H1 (cell line): ENCODE measurements around the gene PEX26. TPM values are rescaled to one million over a fixed set of nuclear protein-coding genes. Genes with fewer than 3 reads are reported as not detected.

ENCODE experiments used
- polyA plus RNA-seq, 7 experiments: library from polyadenylated mRNA; depleted of rRNA in 3 of 7; stranded (reverse) in 5 of 7; unstranded in 2 of 7; fragments of >200 nt in 5 of 7; fragments of 200-250 nt in 2 of 7; gene quantifications; 1 replicate in 5 of 7; 2 replicates in 1 of 7; 4 replicates in 1 of 7; pipeline versions ENCODE4 v1.2.1 to v1.2.3, GENCODE V29; 2011 to 2013; ENCODE audit warnings: missing spikeins in 2 of 7, mixed read lengths in 2 of 7
- total RNA-seq: library from RNA; stranded (reverse); fragmentation: NEBNext Ultra II Directional; extraction: Animal tissue kit (Norgen Biotek cat#: 25700); gene quantifications from 2 replicates; pipeline ENCODE4 v1.2.1, GENCODE V29; 2021
- TF ChIP-seq, protein P1 (sequence below): fragments of 300-600 bp; sonication (generic); IDR thresholded peaks from 2 replicates; pipeline ENCODE4 v1.7.1; 2012; ENCODE audit warnings: low read length, moderate library complexity, mild to moderate bottlenecking, inconsistent platforms; ENCODE audit not compliant: insufficient replicate concordance
- TF ChIP-seq, protein P2 (sequence below): IDR thresholded peaks from 2 replicates; pipeline ENCODE4 v1.6.1; 2012; ENCODE audit warnings: low read length, inconsistent platforms

Gene PEX26
- total and polyA plus RNA-seq, 2 of the 8 experiments (the other 6 are each of a cell fraction or from before 2014, with no cell fraction given) = 33.1 to 49.0 TPM

DNA sequence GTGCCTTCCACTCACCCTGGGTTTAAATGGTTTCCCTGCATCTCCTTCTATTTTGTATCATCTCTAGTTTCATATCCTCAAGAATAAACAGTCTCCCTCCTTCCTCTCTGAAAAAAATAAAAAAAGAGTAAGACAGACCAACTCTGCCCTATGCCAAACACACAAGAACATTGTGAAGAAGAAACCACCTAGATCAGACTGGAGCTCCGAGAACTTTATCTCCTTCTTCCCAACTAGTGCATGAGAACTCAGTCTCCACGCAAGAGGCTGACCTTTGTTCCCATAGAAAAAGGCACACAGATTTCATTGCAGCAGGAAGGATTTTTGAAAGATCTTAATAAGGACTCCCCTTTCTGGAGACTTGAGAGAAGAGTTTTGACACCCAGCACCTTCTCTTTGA is 8.7 kb upstream of the PEX26 start (continued):
- TF ChIP-seq, protein P1, sequence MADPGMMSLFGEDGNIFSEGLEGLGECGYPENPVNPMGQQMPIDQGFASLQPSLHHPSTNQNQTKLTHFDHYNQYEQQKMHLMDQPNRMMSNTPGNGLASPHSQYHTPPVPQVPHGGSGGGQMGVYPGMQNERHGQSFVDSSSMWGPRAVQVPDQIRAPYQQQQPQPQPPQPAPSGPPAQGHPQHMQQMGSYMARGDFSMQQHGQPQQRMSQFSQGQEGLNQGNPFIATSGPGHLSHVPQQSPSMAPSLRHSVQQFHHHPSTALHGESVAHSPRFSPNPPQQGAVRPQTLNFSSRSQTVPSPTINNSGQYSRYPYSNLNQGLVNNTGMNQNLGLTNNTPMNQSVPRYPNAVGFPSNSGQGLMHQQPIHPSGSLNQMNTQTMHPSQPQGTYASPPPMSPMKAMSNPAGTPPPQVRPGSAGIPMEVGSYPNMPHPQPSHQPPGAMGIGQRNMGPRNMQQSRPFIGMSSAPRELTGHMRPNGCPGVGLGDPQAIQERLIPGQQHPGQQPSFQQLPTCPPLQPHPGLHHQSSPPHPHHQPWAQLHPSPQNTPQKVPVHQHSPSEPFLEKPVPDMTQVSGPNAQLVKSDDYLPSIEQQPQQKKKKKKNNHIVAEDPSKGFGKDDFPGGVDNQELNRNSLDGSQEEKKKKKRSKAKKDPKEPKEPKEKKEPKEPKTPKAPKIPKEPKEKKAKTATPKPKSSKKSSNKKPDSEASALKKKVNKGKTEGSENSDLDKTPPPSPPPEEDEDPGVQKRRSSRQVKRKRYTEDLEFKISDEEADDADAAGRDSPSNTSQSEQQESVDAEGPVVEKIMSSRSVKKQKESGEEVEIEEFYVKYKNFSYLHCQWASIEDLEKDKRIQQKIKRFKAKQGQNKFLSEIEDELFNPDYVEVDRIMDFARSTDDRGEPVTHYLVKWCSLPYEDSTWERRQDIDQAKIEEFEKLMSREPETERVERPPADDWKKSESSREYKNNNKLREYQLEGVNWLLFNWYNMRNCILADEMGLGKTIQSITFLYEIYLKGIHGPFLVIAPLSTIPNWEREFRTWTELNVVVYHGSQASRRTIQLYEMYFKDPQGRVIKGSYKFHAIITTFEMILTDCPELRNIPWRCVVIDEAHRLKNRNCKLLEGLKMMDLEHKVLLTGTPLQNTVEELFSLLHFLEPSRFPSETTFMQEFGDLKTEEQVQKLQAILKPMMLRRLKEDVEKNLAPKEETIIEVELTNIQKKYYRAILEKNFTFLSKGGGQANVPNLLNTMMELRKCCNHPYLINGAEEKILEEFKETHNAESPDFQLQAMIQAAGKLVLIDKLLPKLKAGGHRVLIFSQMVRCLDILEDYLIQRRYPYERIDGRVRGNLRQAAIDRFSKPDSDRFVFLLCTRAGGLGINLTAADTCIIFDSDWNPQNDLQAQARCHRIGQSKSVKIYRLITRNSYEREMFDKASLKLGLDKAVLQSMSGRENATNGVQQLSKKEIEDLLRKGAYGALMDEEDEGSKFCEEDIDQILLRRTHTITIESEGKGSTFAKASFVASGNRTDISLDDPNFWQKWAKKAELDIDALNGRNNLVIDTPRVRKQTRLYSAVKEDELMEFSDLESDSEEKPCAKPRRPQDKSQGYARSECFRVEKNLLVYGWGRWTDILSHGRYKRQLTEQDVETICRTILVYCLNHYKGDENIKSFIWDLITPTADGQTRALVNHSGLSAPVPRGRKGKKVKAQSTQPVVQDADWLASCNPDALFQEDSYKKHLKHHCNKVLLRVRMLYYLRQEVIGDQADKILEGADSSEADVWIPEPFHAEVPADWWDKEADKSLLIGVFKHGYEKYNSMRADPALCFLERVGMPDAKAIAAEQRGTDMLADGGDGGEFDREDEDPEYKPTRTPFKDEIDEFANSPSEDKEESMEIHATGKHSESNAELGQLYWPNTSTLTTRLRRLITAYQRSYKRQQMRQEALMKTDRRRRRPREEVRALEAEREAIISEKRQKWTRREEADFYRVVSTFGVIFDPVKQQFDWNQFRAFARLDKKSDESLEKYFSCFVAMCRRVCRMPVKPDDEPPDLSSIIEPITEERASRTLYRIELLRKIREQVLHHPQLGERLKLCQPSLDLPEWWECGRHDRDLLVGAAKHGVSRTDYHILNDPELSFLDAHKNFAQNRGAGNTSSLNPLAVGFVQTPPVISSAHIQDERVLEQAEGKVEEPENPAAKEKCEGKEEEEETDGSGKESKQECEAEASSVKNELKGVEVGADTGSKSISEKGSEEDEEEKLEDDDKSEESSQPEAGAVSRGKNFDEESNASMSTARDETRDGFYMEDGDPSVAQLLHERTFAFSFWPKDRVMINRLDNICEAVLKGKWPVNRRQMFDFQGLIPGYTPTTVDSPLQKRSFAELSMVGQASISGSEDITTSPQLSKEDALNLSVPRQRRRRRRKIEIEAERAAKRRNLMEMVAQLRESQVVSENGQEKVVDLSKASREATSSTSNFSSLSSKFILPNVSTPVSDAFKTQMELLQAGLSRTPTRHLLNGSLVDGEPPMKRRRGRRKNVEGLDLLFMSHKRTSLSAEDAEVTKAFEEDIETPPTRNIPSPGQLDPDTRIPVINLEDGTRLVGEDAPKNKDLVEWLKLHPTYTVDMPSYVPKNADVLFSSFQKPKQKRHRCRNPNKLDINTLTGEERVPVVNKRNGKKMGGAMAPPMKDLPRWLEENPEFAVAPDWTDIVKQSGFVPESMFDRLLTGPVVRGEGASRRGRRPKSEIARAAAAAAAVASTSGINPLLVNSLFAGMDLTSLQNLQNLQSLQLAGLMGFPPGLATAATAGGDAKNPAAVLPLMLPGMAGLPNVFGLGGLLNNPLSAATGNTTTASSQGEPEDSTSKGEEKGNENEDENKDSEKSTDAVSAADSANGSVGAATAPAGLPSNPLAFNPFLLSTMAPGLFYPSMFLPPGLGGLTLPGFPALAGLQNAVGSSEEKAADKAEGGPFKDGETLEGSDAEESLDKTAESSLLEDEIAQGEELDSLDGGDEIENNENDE = no peak
- TF ChIP-seq, protein P2, sequence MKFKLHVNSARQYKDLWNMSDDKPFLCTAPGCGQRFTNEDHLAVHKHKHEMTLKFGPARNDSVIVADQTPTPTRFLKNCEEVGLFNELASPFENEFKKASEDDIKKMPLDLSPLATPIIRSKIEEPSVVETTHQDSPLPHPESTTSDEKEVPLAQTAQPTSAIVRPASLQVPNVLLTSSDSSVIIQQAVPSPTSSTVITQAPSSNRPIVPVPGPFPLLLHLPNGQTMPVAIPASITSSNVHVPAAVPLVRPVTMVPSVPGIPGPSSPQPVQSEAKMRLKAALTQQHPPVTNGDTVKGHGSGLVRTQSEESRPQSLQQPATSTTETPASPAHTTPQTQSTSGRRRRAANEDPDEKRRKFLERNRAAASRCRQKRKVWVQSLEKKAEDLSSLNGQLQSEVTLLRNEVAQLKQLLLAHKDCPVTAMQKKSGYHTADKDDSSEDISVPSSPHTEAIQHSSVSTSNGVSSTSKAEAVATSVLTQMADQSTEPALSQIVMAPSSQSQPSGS = no peak
- TF ChIP-seq, all 59 proteins: peak for 0
